HG03097 (cell line): Measurements from ENCODE around the gene CAMTA1.

Experiments used
- ATAC-seq: cut with Tn5 transposase; IDR thresholded peaks from one replicate; pipeline ENCODE4 v1.9.1; 2021; ENCODE audit not compliant: unreplicated experiment, low FRiP score

CAMTA1 gene

GRCh38 chr1:7235871-7236517 lies 450.7 kb downstream of the CAMTA1 start:
- no peak for ATAC-seq

GRCh38 chr1:7236844-7237515 lies 451.7 kb downstream of the CAMTA1 start:
- no peak for ATAC-seq

- no peak for ATAC-seq
These were observed 461.9 kb downstream of the CAMTA1 start for GRCh38 chr1:7247158-7247557.

- no peak for ATAC-seq
These were observed 462.7 kb downstream of the CAMTA1 start for GRCh38 chr1:7247791-7248548.

GRCh38 chr1:7248549-7249199 lies 463.4 kb downstream of the CAMTA1 start:
- no peak for ATAC-seq

GRCh38 chr1:7249516-7249915 lies 464.3 kb downstream of the CAMTA1 start:
- ATAC-seq = no peak

- no peak for ATAC-seq
These were observed 464.9 kb downstream of the CAMTA1 start for GRCh38 chr1:7250176-7250575.

- ATAC-seq = no peak
These were observed 465.6 kb downstream of the CAMTA1 start for GRCh38 chr1:7250597-7251453.

GRCh38 chr1:7251454-7251800 lies 466.2 kb downstream of the CAMTA1 start:
- no peak for ATAC-seq

- no peak for ATAC-seq
These were observed 467.3 kb downstream of the CAMTA1 start for GRCh38 chr1:7252411-7253117.

GRCh38 chr1:7253118-7253480 lies 467.8 kb downstream of the CAMTA1 start:
- ATAC-seq = no peak

GRCh38 chr1:7253988-7254587 lies 468.8 kb downstream of the CAMTA1 start:
- no peak for ATAC-seq

- no peak for ATAC-seq
These were observed 470.2 kb downstream of the CAMTA1 start for GRCh38 chr1:7255303-7256058.

GRCh38 chr1:7256526-7256925 lies 471.3 kb downstream of the CAMTA1 start:
- ATAC-seq = no peak

GRCh38 chr1:7257225-7257624 lies 472.0 kb downstream of the CAMTA1 start:
- ATAC-seq = no peak

- no peak for ATAC-seq
These were observed 473.4 kb downstream of the CAMTA1 start for GRCh38 chr1:7258589-7259135.

GRCh38 chr1:7259955-7260354 lies 474.7 kb downstream of the CAMTA1 start:
- ATAC-seq = no peak

- ATAC-seq = no peak
These were observed 476.2 kb downstream of the CAMTA1 start for GRCh38 chr1:7261490-7261889.
